PC-3 (cell line): ENCODE results near the gene LAMA2. TPM values are rescaled to one million over a fixed set of nuclear protein-coding genes. Genes with fewer than 3 reads are reported as not detected.
A peak's percentile ranks its signal among the peaks of the same experiment; 100 is the strongest.

Experiments
- ATAC-seq: fragments of 200-7000 bp; cut with Tn5 transposase; 2 replicates; pipeline ENCODE4 v1.9.1; 2020; ENCODE audit warnings: mild to moderate bottlenecking, moderate library complexity
- BruUV-seq: library from RNA; stranded (reverse); fragments of 400-500 nt; replicated peaks from 2 replicates; lab custom pipeline; 2021; lab: Mats Ljungman, UMichigan
- CTCF ChIA-PET: fragments of 300-600 bp; sonication (Branson Sonifier 250); formaldehyde crosslinking; loops from one replicate; lab custom pipeline; 2022; ENCODE audit warnings: antibody characterized with exemption; lab: Charles Lee
- POLR2A ChIA-PET: fragments of 300-600 bp; sonication (Branson Sonifier 250); formaldehyde crosslinking; loops from one replicate; lab custom pipeline; 2022; ENCODE audit warnings: antibody characterized with exemption; ENCODE audit not compliant: unreplicated experiment; lab: Charles Lee
- DNase-seq: peaks from one replicate; pipeline ENCODE4 v3.0.0-alpha.2; 2015
- H2AFZ ChIP-seq: fragments of 300-600 bp; sonication (generic); 2 replicates; pipeline ENCODE4 v1.6.0; 2016; ENCODE audit warnings: antibody characterized with exemption, low read length
- H3F3A ChIP-seq: fragments of 300-600 bp; sonication (generic); one replicate; pipeline ENCODE4 v1.6.0; 2017; ENCODE audit warnings: antibody characterized with exemption, low read length, control low read depth, mild to moderate bottlenecking; ENCODE audit not compliant: unreplicated experiment
- H3K27ac ChIP-seq: fragments of 300-600 bp; sonication (generic); 2 replicates; pipeline ENCODE4 v1.5.1; 2016; ENCODE audit warnings: mild to moderate bottlenecking, low read length
- H3K27me3 ChIP-seq: fragments of 300-600 bp; sonication (generic); 2 replicates; pipeline ENCODE4 v1.6.1; 2016; ENCODE audit warnings: low read length, mixed read lengths
- H3K36me3 ChIP-seq: fragments of 300-600 bp; sonication (generic); 2 replicates; pipeline ENCODE4 v1.6.1; 2016; ENCODE audit warnings: low read depth, mixed run types, low read length, mixed read lengths
- H3K4me1 ChIP-seq: fragments of 300-600 bp; sonication (generic); 2 replicates; pipeline ENCODE4 v1.5.1; 2016; ENCODE audit warnings: low read length; ENCODE audit not compliant: insufficient read depth
- H3K4me2 ChIP-seq: fragments of 300-600 bp; sonication (generic); 2 replicates; pipeline ENCODE4 v1.6.0; 2016; ENCODE audit warnings: low read length
- H3K4me3 ChIP-seq: fragments of 300-600 bp; sonication (generic); 2 replicates; pipeline ENCODE4 v1.5.1; 2016; ENCODE audit warnings: mild to moderate bottlenecking, low read length, mixed read lengths
- H3K79me2 ChIP-seq: fragments of 300-600 bp; sonication (generic); 2 replicates; pipeline ENCODE4 v1.6.1; 2017; ENCODE audit warnings: low read length, mixed read lengths
- H3K9ac ChIP-seq: fragments of 300-600 bp; sonication (generic); 2 replicates; pipeline ENCODE4 v1.6.0; 2016; ENCODE audit warnings: mild to moderate bottlenecking, low read length
- H3K9me2 ChIP-seq: fragments of 300-600 bp; sonication (generic); replicated peaks from 2 replicates; pipeline ENCODE4 v1.6.1; 2016; ENCODE audit warnings: mixed run types, low read length, mixed read lengths
- H3K9me3 ChIP-seq: fragments of 300-600 bp; sonication (generic); 2 replicates; pipeline ENCODE4 v1.6.1; 2016; ENCODE audit warnings: low read length, mixed read lengths
- H4K20me1 ChIP-seq: fragments of 300-600 bp; sonication (generic); 2 replicates; pipeline ENCODE4 v1.6.1; 2016; ENCODE audit warnings: low read length, mixed read lengths
- CTCF ChIP-seq: fragments of 300-600 bp; sonication (generic); conservative IDR thresholded peaks from 2 replicates; pipeline ENCODE4 v1.5.1; 2017; ENCODE audit warnings: antibody characterized with exemption, low read depth, mild to moderate bottlenecking, low read length
- EZH2 ChIP-seq: fragments of 300-600 bp; sonication (generic); IDR thresholded peaks from one replicate; pipeline ENCODE4 v1.6.1; 2017; ENCODE audit warnings: antibody characterized with exemption, mild to moderate bottlenecking, low read length; ENCODE audit not compliant: unreplicated experiment
- EZH2phosphoT487 ChIP-seq: fragments of 300-600 bp; sonication (generic); IDR thresholded peaks from 2 replicates; pipeline ENCODE4 v1.6.1; 2018; ENCODE audit warnings: mild to moderate bottlenecking, antibody characterized with exemption, low read length, borderline replicate concordance
- intact Hi-C: fragments of 100-400 bp; cut with micrococcal nuclease; formaldehyde crosslinking; loops from 2 replicates; pipeline ENCODE4 v1.9.0; 2023
- total RNA-seq: library from RNA; depleted of rRNA; stranded (reverse); fragments of >200 nt; gene quantifications from 2 replicates; pipeline ENCODE4 v1.2.3, GENCODE V29; 2014

Gene LAMA2
- total RNA-seq, 1 experiment from 2014 or later: 0.22 TPM

GRCh38 chr6:129546702-129547101, 663.8 kb downstream of the LAMA2 start:
- no peaks in the 10 kb centered on the region for H3K79me2 ChIP-seq
- no peaks in the 10 kb centered on the region for H3K9me3 ChIP-seq
- H4K20me1 ChIP-seq: no peaks in the 10 kb centered on the region
- H3K4me1 ChIP-seq: no peaks in the 10 kb centered on the region
- ATAC-seq: peak; percentile 76; the same call in 1 of the 2 replicates
- ChIA-PET CTCF (no interaction called here), POLR2A (no interaction called here)
- peak; percentile 17 for DNase-seq
- TF ChIP-seq CTCF: no peak
- H3K4me3 ChIP-seq: no peak overlapping the region
- intact Hi-C loops: no loop called here
- no peaks in the 10 kb centered on the region for H3K27me3 ChIP-seq
- H3K4me2 ChIP-seq: no peak overlapping the region
- H3K9ac ChIP-seq: no peak overlapping the region
- H3K9me2 ChIP-seq: no peaks in the 10 kb centered on the region
- H3K36me3 ChIP-seq: no peaks in the 10 kb centered on the region
- no TSS peak for BruUV-seq
- no peak overlapping the region for H3K27ac ChIP-seq
- no peak overlapping the region for H2AFZ ChIP-seq
- H3F3A ChIP-seq: no peaks in the 10 kb centered on the region

GRCh38 chr6:129551486-129551885, 668.5 kb downstream of the LAMA2 start:
- Histone ChIP-seq H4K20me1 (no peaks in the 10 kb centered on the region), H3K4me1 (no peaks in the 10 kb centered on the region), H3K27me3 (no peaks in the 10 kb centered on the region), H3K9me2 (no peaks in the 10 kb centered on the region), H3K79me2 (no peaks in the 10 kb centered on the region), H3K27ac (no peak overlapping the region), H3F3A (no peaks in the 10 kb centered on the region), H2AFZ (no peak overlapping the region), H3K4me3 (no peak overlapping the region), H3K9me3 (no peaks in the 10 kb centered on the region), H3K4me2 (no peak overlapping the region), H3K9ac (no peak overlapping the region), H3K36me3 (no peaks in the 10 kb centered on the region)
- BruUV-seq: no TSS peak
- ATAC-seq (no peak), DNase-seq (no peak)
- ChIA-PET POLR2A (no interaction called here), CTCF (no interaction called here)
- intact Hi-C loops: no loop called here
- TF ChIP-seq CTCF: no peak
- TF ChIP-seq EZH2phosphoT487: no peak

- POLR2A ChIA-PET: no interaction called here
- Histone ChIP-seq H3K79me2 (no peaks in the 10 kb centered on the region), H3K27ac (no peak overlapping the region), H3K36me3 (no peaks in the 10 kb centered on the region), H2AFZ (no peak overlapping the region), H3K4me2 (no peak overlapping the region), H3K9me2 (no peaks in the 10 kb centered on the region), H3K9me3 (no peaks in the 10 kb centered on the region), H3K9ac (no peak overlapping the region), H3K27me3 (no peaks in the 10 kb centered on the region), H3K4me3 (no peak overlapping the region), H3K4me1 (no peaks in the 10 kb centered on the region), H3F3A (no peaks in the 10 kb centered on the region), H4K20me1 (no peaks in the 10 kb centered on the region)
- DNase-seq (no peak), ATAC-seq (no peak)
- CTCF ChIA-PET: no interaction called here
- no TSS peak for BruUV-seq
- intact Hi-C loops: no loop called here
- no peak for TF ChIP-seq EZH2phosphoT487
- TF ChIP-seq CTCF: no peak
- no peak for TF ChIP-seq EZH2
These were observed 669.5 kb downstream of the LAMA2 start for GRCh38 chr6:129552413-129552812.
